ENCODE results near the gene FGF21.
"Not testable (repeated sequence)": the region's sequence is repeated elsewhere in the genome, so short reads cannot be mapped to it uniquely, and the experiment has no call there.

Gene FGF21

DNA sequence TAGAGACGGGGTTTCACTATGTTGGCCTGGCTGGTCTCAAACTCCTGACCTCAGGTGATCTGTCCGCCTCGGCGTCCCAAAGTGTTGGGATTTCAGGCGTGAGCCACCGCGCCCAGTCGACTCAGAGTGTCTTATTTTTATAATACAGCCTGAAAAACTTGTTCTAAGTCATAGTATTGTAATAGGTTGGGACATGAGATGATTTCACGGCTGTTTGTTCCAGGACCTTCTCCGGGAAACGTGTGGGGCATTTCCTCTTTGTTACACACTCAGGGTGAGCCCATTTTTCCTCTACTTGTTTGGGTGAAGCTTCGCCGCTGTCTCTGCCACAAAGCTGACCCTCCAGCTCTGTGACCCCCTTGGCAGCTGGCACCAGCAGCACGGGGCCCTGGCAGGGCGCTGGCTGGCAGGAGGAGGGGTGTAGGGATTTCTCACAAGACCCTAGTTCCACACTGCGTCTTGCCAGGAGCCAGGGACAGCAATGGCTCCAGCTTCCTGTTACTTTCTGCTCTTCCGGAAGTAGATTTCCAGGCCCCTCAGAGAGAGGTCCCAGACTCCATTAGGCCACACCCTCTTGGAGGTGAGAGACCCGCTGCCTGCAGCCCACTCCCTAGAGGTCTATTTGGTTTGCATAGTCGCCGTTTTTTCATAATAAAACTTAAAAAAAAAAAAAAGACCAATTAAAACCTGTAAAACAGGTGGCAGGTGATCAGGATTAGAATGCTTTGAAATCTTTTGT is 15.6 kb downstream of the FGF21 start:
- in situ Hi-C loops (cut with HindIII; ENCODE audit: low pct_ligation_motif_present, low pct_unique_long_range_greater_than_20kb, low sequenced_read_pairs) = no loop called here
- no peak for DNase-seq

- in situ Hi-C loops (cut with HindIII; ENCODE audit: low pct_ligation_motif_present, low pct_unique_long_range_greater_than_20kb, low sequenced_read_pairs) = no loop called here
- no peak for DNase-seq
These were observed 17.2 kb downstream of the FGF21 start for GRCh38 chr19:48772503-48772953.

- in situ Hi-C loops (cut with HindIII; ENCODE audit: low pct_ligation_motif_present, low pct_unique_long_range_greater_than_20kb, low sequenced_read_pairs) = no loop called here
- no peak for DNase-seq
These were observed 21.8 kb downstream of the FGF21 start for GRCh38 chr19:48777139-48777538.

DNA sequence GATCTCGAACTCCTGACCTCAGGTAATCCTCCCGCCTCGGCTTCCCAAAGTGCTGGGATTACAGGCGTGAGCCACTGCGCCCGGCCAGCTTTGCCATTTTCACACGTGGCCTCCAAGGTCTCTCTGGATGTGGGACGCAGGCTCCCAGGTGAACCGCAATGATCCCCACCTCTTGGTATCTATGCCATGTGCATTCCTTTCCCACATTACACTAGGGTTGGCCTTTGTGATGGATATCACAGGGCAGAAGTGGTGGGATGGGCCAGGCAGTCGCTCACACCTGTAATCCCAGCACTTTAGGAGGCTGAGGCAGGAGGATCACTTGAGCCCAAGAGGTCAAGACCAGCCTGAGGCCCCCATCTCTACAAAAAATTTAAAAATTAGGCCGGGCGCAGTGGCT is 22.4 kb downstream of the FGF21 start:
- no peak for DNase-seq
- in situ Hi-C loops (cut with HindIII; ENCODE audit: low pct_ligation_motif_present, low pct_unique_long_range_greater_than_20kb, low sequenced_read_pairs) = no loop called here

- no peak for DNase-seq
- in situ Hi-C loops (cut with HindIII; ENCODE audit: low pct_ligation_motif_present, low pct_unique_long_range_greater_than_20kb, low sequenced_read_pairs) = no loop called here
These were observed 24.3 kb downstream of the FGF21 start for GRCh38 chr19:48779636-48780035.

GRCh38 chr19:48780631-48781391 is 25.5 kb downstream of the FGF21 start:
- in situ Hi-C loops (cut with HindIII; ENCODE audit: low pct_ligation_motif_present, low pct_unique_long_range_greater_than_20kb, low sequenced_read_pairs) = no loop called here
- DNase-seq = peak; percentile 41

- in situ Hi-C loops (cut with HindIII; ENCODE audit: low pct_ligation_motif_present, low pct_unique_long_range_greater_than_20kb, low sequenced_read_pairs) = no loop called here
- no peak for DNase-seq
These were observed 29.2 kb downstream of the FGF21 start for GRCh38 chr19:48784527-48784926.

DNA sequence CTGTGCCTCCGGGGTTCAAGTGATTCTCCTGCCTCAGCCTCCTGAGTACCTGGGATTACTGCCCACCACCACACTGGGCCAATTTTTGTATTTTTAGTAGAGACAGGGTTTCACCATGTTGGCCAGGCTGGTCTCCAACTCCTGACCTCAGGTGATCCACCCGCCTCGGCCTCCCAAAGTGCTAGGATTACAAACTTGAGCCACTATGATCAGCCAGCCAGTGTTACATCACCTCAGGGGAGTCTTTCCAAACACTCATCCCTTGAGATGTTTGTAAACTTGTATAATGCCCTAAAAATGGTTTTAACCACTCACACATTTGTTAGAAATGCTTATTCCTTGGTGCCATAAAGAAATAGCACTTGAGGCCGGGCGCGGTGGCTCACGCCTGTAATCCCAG is 31.1 kb downstream of the FGF21 start:
- DNase-seq; in situ Hi-C loops (cut with HindIII; ENCODE audit: low pct_ligation_motif_present, low pct_unique_long_range_greater_than_20kb, low sequenced_read_pairs): not testable (repeated sequence)

DNA sequence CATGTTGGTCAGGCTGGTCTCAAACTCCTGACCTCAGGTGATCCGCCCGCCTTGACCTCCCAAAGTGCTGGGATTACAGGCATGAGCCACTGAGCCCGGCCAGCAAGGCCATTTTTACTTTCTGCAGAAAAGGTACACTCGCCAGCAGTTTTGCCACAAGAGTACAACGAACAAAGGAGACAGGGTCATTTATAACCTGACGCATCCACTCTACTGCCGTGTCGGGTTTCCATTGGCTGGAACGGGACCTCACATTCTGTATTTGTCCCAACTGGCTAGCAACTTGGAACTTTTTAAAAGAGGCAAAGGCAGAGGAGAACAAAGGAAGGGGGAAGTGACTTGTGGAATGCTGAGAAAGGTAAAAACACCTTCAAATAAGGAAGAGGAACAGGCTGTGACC is 32.0 kb downstream of the FGF21 start:
- in situ Hi-C loops (cut with HindIII; ENCODE audit: low pct_ligation_motif_present, low pct_unique_long_range_greater_than_20kb, low sequenced_read_pairs); DNase-seq: not testable (repeated sequence)

GRCh38 chr19:48793271-48793670 is 37.9 kb downstream of the FGF21 start:
- in situ Hi-C loops (cut with HindIII; ENCODE audit: low pct_ligation_motif_present, low pct_unique_long_range_greater_than_20kb, low sequenced_read_pairs) = no loop called here

GRCh38 chr19:48794291-48794690 is 39.0 kb downstream of the FGF21 start:
- in situ Hi-C loops (cut with HindIII; ENCODE audit: low pct_ligation_motif_present, low pct_unique_long_range_greater_than_20kb, low sequenced_read_pairs) = no loop called here
- no peak for DNase-seq

More at GRCh38 chr19:48793271-48793670, 37.9 kb downstream of the FGF21 start:
- DNase-seq = no peak

- in situ Hi-C loops (cut with HindIII; ENCODE audit: low pct_ligation_motif_present, low pct_unique_long_range_greater_than_20kb, low sequenced_read_pairs) = no loop called here
- DNase-seq = peak; percentile 87
These were observed 39.8 kb downstream of the FGF21 start for GRCh38 chr19:48795055-48795684.

- no peak for DNase-seq
- in situ Hi-C loops (cut with HindIII; ENCODE audit: low pct_ligation_motif_present, low pct_unique_long_range_greater_than_20kb, low sequenced_read_pairs) = no loop called here
These were observed 40.4 kb downstream of the FGF21 start for GRCh38 chr19:48795685-48796070.

GRCh38 chr19:48796298-48797083 is 41.2 kb downstream of the FGF21 start:
- DNase-seq = no peak
- in situ Hi-C loops (cut with HindIII; ENCODE audit: low pct_ligation_motif_present, low pct_unique_long_range_greater_than_20kb, low sequenced_read_pairs) = no loop called here

DNA sequence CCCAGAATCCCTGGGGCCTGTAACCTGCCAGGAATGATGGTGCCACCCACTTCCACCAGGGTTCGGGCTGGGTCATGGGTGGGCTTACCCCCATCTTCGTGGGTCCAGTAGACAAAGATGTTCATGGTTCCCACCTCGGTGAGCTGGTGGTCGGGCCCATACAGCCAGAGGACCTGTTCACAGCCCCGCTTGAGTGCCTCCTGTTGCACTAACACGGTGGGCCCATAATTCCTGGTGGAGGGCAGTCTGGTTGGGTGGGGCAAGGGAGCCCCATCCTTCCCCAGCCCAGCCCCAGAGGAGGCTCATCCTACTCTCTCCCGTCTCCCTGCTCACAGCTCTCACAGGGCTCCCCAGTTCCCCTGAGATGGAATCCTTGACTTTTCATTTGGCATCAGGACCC is 41.8 kb downstream of the FGF21 start:
- in situ Hi-C loops (cut with HindIII; ENCODE audit: low pct_ligation_motif_present, low pct_unique_long_range_greater_than_20kb, low sequenced_read_pairs) = no loop called here

GRCh38 chr19:48798937-48799336 is 43.6 kb downstream of the FGF21 start:
- no peak for DNase-seq
- in situ Hi-C loops (cut with HindIII; ENCODE audit: low pct_ligation_motif_present, low pct_unique_long_range_greater_than_20kb, low sequenced_read_pairs) = no loop called here

More for the DNA sequence above, 41.8 kb downstream of the FGF21 start:
- no peak for DNase-seq

- no peak for DNase-seq
- in situ Hi-C loops (cut with HindIII; ENCODE audit: low pct_ligation_motif_present, low pct_unique_long_range_greater_than_20kb, low sequenced_read_pairs) = no loop called here
These were observed 44.3 kb downstream of the FGF21 start for GRCh38 chr19:48799358-48800300.

DNA sequence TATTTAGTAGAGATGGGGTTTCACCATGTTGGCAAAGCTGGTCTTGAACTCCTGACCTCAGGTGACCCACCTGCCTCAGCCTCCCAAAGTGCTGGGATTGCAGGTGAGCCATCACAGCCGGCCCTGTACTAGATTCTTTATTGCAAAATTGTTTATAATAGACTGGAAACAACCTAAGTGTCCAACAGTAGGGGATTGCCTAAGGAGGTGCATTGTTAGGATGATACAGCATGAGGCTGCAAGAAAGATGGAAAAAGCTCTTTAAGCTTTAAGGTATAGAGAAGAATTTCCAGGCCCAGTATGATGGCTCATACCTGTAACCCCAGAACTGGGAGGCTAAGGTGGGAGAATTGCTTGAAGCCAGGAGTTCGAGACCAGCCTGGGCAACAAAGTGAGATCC is 47.3 kb downstream of the FGF21 start:
- DNase-seq = no peak
- in situ Hi-C loops (cut with HindIII; ENCODE audit: low pct_ligation_motif_present, low pct_unique_long_range_greater_than_20kb, low sequenced_read_pairs) = no loop called here

Data from ACHN (cell line).